ENCODE results near the gene RNF4.
"Not testable (repeated sequence)": the region's sequence is repeated elsewhere in the genome, so short reads cannot be mapped to it uniquely, and the experiment has no call there.

The RNF4 gene

GRCh38 chr4:2507259-2507658 lies 38.4 kb downstream of the RNF4 start:
- Histone ChIP-seq H3K9me3 (ENCODE audit: insufficient read depth, low read depth, low read length) (no peaks in the 10 kb centered on the region), H3K27me3 (ENCODE audit: insufficient read depth, low read length) (no peaks in the 10 kb centered on the region), H3K4me3 (ENCODE audit: low read length) (no peak overlapping the region), H3K9ac (ENCODE audit: low read depth, low read length) (no peak overlapping the region), H3K4me1 (ENCODE audit: insufficient read depth, low read length) (no peaks in the 10 kb centered on the region), H3K27ac (ENCODE audit: low read length) (no peak overlapping the region), H3K36me3 (ENCODE audit: insufficient read depth, low read depth, low read length) (peaks cover 79% of the 10 kb centered on the region)

- Histone ChIP-seq H3K36me3 (ENCODE audit: insufficient read depth, low read depth, low read length) (peaks cover 82% of the 10 kb centered on the region), H3K9ac (ENCODE audit: low read depth, low read length) (no peak overlapping the region), H3K4me3 (ENCODE audit: low read length) (no peak overlapping the region), H3K27ac (ENCODE audit: low read length) (no peak overlapping the region), H3K9me3 (ENCODE audit: insufficient read depth, low read depth, low read length) (no peaks in the 10 kb centered on the region), H3K4me1 (ENCODE audit: insufficient read depth, low read length) (no peaks in the 10 kb centered on the region), H3K27me3 (ENCODE audit: insufficient read depth, low read length) (no peaks in the 10 kb centered on the region)
These were observed 38.9 kb downstream of the RNF4 start for GRCh38 chr4:2507855-2508254.

GRCh38 chr4:2510351-2511259 lies 41.7 kb downstream of the RNF4 start:
- Histone ChIP-seq H3K9me3 (ENCODE audit: insufficient read depth, low read depth, low read length) (no peaks in the 10 kb centered on the region), H3K27ac (ENCODE audit: low read length) (no peak overlapping the region), H3K36me3 (ENCODE audit: insufficient read depth, low read depth, low read length) (peaks cover 93% of the 10 kb centered on the region), H3K9ac (ENCODE audit: low read depth, low read length) (no peak overlapping the region), H3K4me1 (ENCODE audit: insufficient read depth, low read length) (no peaks in the 10 kb centered on the region), H3K4me3 (ENCODE audit: low read length) (no peak overlapping the region), H3K27me3 (ENCODE audit: insufficient read depth, low read length) (no peaks in the 10 kb centered on the region)

GRCh38 chr4:2511645-2512131 lies 42.8 kb downstream of the RNF4 start:
- no peak overlapping the region for H3K9ac ChIP-seq (ENCODE audit: low read depth, low read length)
- H3K9me3 ChIP-seq (ENCODE audit: insufficient read depth, low read depth, low read length), result no peaks in the 10 kb centered on the region
- no peak overlapping the region for H3K4me3 ChIP-seq (ENCODE audit: low read length)
- no peak overlapping the region for H3K27ac ChIP-seq (ENCODE audit: low read length)
- peaks cover 88% of the 10 kb centered on the region for H3K36me3 ChIP-seq (ENCODE audit: insufficient read depth, low read depth, low read length)
- H3K27me3 ChIP-seq (ENCODE audit: insufficient read depth, low read length), result no peaks in the 10 kb centered on the region
- no peaks in the 10 kb centered on the region for H3K4me1 ChIP-seq (ENCODE audit: insufficient read depth, low read length)

- Histone ChIP-seq H3K27ac (ENCODE audit: low read length) (no peak overlapping the region), H3K4me1 (ENCODE audit: insufficient read depth, low read length) (no peaks in the 10 kb centered on the region), H3K9ac (ENCODE audit: low read depth, low read length) (no peak overlapping the region), H3K36me3 (ENCODE audit: insufficient read depth, low read depth, low read length) (peaks cover 79% of the 10 kb centered on the region), H3K4me3 (ENCODE audit: low read length) (no peak overlapping the region), H3K27me3 (ENCODE audit: insufficient read depth, low read length) (no peaks in the 10 kb centered on the region), H3K9me3 (ENCODE audit: insufficient read depth, low read depth, low read length) (no peaks in the 10 kb centered on the region)
These were observed 43.7 kb downstream of the RNF4 start for GRCh38 chr4:2512396-2513135.

GRCh38 chr4:2514193-2514592 lies 45.3 kb downstream of the RNF4 start:
- H3K9me3 ChIP-seq (ENCODE audit: insufficient read depth, low read depth, low read length); H3K4me1 ChIP-seq (ENCODE audit: insufficient read depth, low read length); H3K27me3 ChIP-seq (ENCODE audit: insufficient read depth, low read length); H3K4me3 ChIP-seq (ENCODE audit: low read length); H3K27ac ChIP-seq (ENCODE audit: low read length); H3K9ac ChIP-seq (ENCODE audit: low read depth, low read length): not testable (repeated sequence)
- H3K36me3 ChIP-seq (ENCODE audit: insufficient read depth, low read depth, low read length), result peaks cover 68% of the 10 kb centered on the region

GRCh38 chr4:2514944-2515343 lies 46.0 kb downstream of the RNF4 start:
- not testable (repeated sequence) for H3K9ac ChIP-seq (ENCODE audit: low read depth, low read length); H3K27me3 ChIP-seq (ENCODE audit: insufficient read depth, low read length); H3K4me3 ChIP-seq (ENCODE audit: low read length); H3K4me1 ChIP-seq (ENCODE audit: insufficient read depth, low read length); H3K9me3 ChIP-seq (ENCODE audit: insufficient read depth, low read depth, low read length); H3K27ac ChIP-seq (ENCODE audit: low read length)
- peaks cover 60% of the 10 kb centered on the region for H3K36me3 ChIP-seq (ENCODE audit: insufficient read depth, low read depth, low read length)

GRCh38 chr4:2515830-2516550 lies 47.1 kb downstream of the RNF4 start:
- no peaks in the 10 kb centered on the region for H3K9me3 ChIP-seq (ENCODE audit: insufficient read depth, low read depth, low read length)
- no peak overlapping the region for H3K27ac ChIP-seq (ENCODE audit: low read length)
- H3K27me3 ChIP-seq (ENCODE audit: insufficient read depth, low read length), result no peaks in the 10 kb centered on the region
- no peak overlapping the region for H3K4me3 ChIP-seq (ENCODE audit: low read length)
- H3K4me1 ChIP-seq (ENCODE audit: insufficient read depth, low read length), result no peaks in the 10 kb centered on the region
- H3K36me3 ChIP-seq (ENCODE audit: insufficient read depth, low read depth, low read length), result peaks cover 50% of the 10 kb centered on the region
- no peak overlapping the region for H3K9ac ChIP-seq (ENCODE audit: low read depth, low read length)

- Histone ChIP-seq H3K36me3 (ENCODE audit: insufficient read depth, low read depth, low read length) (peaks cover 45% of the 10 kb centered on the region), H3K4me1 (ENCODE audit: insufficient read depth, low read length) (no peaks in the 10 kb centered on the region), H3K27ac (ENCODE audit: low read length) (no peak overlapping the region), H3K9ac (ENCODE audit: low read depth, low read length) (no peak overlapping the region), H3K9me3 (ENCODE audit: insufficient read depth, low read depth, low read length) (no peaks in the 10 kb centered on the region), H3K4me3 (ENCODE audit: low read length) (no peak overlapping the region), H3K27me3 (ENCODE audit: insufficient read depth, low read length) (no peaks in the 10 kb centered on the region)
These were observed 47.7 kb downstream of the RNF4 start for GRCh38 chr4:2516635-2517034.

GRCh38 chr4:2526559-2526958 lies 57.7 kb downstream of the RNF4 start:
- Histone ChIP-seq H3K4me1 (ENCODE audit: insufficient read depth, low read length) (no peaks in the 10 kb centered on the region), H3K9me3 (ENCODE audit: insufficient read depth, low read depth, low read length) (no peaks in the 10 kb centered on the region), H3K27me3 (ENCODE audit: insufficient read depth, low read length) (no peaks in the 10 kb centered on the region), H3K4me3 (ENCODE audit: low read length) (no peak overlapping the region), H3K36me3 (ENCODE audit: insufficient read depth, low read depth, low read length) (no peaks in the 10 kb centered on the region), H3K27ac (ENCODE audit: low read length) (no peak overlapping the region), H3K9ac (ENCODE audit: low read depth, low read length) (no peak overlapping the region)

- no peak overlapping the region for H3K27ac ChIP-seq (ENCODE audit: low read length)
- H3K36me3 ChIP-seq (ENCODE audit: insufficient read depth, low read depth, low read length), result peaks cover 5% of the 10 kb centered on the region; the same call in 1 of the 2 replicates
- H3K27me3 ChIP-seq (ENCODE audit: insufficient read depth, low read length), result no peaks in the 10 kb centered on the region
- peaks cover 7% of the 10 kb centered on the region; the same call in 1 of the 2 replicates for H3K4me1 ChIP-seq (ENCODE audit: insufficient read depth, low read length)
- peak overlapping the region; percentile 95; the same call in 1 of the 2 replicates for H3K9ac ChIP-seq (ENCODE audit: low read depth, low read length)
- no peaks in the 10 kb centered on the region for H3K9me3 ChIP-seq (ENCODE audit: insufficient read depth, low read depth, low read length)
- peak overlapping the region; percentile 89 for H3K4me3 ChIP-seq (ENCODE audit: low read length)
These were observed 66.0 kb downstream of the RNF4 start for GRCh38 chr4:2534904-2535375.

Data from iPS-20b (cell line).